Activated CD4-positive, alpha-beta T cell treated with anti-CD3 and anti-CD28 coated beads for 24 hours (primary cell): Measurements from ENCODE around the gene MXRA7.

Source experiments
- DNase-seq, 2 donors: peaks; one replicate each; pipeline ENCODE4 v3.0.0-alpha.2; 2020; ENCODE audit warnings: low read depth in 2 of 2

Gene MXRA7

DNA sequence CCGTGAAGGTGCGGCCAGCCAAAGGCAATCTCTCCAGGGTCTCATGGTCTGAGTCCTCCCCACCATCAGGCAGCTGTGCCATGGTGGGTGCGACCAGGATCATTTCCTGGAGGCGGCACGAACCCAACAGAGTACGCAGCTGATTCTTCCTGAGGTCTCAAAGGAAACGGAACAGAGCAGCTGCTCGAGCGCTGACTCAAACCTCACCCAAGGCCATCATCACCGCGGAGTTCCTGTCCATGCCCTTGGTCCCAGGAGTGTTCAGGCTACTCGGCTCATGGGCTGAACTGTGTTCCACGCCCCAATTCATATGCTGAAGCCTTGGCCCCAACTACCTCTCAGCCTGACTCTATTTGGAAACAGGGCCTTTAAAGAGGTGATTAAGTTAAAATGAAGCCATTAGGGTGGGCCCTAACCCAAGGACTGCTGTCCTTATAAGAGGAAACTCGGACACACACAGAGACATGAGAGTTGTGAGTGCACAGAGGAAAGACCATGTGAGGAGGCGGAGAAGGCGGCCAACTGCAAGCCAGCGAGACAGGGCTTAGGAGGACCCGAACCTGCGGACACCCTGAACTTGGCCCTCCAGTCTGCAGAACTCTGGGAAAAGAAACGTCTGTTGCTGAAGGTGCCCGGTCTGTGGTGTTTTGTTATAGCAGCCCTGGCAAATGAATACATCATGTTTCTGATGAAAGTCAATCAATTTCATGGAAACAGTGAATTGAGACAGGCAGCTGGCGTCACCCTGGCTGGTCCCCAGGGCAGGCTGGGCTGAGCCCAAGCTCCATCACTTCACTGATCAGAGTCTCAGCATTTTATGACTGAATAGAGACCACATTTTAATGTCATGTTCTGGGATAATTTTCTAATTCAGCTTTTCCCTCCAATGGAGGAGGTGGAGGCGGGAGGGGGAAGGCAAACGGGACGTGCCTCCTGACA, 13.7 kb downstream of the MXRA7 start:
- no peak for DNase-seq

DNA sequence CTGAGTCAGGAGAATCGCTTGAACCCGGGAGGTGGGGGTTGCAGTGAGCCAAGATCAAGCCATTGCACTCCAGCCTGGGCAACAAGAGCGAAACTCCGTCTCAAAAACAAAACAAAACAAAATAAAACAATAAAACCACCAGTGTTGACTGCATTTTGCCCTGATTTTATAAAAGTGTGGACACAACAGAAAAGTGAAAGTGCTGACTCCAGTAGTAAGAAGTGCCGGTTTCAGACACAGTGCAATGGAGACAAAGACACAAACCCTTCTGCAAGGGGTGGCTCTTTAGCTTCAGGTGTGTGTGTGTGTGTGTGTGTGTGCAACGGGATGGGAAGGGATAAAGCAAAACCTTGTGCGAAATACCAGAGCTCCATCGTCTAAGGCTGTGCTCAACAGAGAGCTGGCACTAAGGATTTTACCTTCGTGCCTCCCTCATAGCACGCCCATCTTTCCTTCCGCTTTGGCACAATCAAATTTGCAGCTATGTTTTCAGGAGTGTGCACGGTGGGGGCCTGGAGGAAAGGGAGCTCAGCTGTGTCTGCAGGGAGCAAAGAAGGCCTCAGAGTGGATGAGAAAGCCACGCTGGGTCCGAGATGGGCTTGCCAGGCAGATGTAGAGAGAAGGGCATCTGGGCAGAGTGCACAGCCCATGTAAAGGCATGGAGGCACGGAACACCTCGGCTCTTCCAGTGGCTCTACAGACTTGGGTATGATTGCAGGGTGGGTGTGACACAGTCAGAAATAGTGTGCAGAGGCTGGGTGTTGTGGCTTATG, 15.5 kb downstream of the MXRA7 start:
- DNase-seq: no peak

DNA sequence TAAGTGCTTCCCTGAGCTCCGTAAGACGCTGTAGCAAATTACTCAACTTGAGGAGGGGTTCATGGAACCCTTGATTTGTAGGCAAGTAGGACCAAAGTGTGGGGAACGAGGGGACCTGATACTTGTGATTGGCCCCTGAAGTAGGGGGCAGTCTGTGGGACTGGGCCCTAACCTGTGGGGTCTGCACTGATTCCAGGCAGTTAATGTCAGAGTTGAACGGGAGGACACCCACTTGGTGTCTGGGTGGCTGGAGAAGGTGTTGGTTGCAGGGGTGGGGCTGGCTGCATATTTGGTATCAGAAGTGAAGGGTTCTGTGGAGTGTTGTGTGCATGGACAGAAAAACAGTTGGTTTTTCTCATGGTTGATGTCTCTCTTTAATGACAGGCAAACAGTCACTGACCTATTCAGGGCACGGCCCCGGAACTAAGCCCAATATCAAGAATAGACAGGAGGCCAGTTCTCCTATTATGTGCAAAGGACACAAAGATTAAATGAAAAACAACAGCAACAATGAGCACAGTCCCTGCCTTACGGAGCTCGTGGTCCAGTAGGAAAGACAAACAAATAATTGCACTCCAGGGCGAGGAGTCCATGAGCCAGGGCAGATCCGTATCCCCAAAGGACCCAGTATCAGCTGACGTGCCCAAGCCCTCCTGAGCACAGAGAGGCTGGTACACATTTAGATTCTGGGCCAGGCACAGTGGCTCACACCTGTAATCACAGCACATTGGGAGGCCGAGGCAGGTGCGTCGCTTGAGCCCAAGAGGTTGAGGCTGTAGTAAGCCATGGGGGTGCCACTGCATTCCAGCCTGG, 19.2 kb downstream of the MXRA7 start:
- no peak for DNase-seq

DNA sequence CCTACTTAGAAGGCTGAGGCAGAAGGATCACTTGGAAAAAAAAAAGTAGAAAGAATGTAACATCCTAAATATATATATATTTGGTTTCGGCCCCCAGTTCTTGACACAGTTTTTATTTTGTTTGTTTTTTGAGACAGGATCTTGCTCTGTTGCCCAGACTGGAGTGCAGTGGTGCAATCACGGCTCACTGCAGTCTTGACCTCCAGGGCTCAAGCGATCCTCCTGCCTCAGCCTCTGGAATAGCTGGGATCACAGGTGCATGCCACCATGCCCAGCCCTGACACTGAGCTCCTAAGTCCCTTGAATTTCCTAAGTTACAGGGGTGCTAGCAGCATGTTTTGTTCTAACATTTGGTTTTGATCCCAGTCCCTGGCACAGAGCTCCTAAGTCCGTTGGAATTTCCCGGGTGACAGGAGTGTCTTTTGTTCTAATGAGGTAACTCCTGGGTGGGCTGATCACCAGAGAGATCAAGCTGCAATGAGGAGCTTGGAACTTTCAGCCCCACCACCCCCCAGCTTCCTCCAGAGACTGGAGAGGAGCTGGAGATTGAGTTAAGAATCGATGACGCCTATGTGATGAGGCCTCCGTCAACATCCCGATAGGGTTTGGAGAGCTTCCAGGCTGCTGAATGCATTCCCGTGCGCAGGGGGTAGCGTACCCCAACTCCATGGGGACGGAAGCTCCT, 20.0 kb downstream of the MXRA7 start:
- DNase-seq: no peak

DNA sequence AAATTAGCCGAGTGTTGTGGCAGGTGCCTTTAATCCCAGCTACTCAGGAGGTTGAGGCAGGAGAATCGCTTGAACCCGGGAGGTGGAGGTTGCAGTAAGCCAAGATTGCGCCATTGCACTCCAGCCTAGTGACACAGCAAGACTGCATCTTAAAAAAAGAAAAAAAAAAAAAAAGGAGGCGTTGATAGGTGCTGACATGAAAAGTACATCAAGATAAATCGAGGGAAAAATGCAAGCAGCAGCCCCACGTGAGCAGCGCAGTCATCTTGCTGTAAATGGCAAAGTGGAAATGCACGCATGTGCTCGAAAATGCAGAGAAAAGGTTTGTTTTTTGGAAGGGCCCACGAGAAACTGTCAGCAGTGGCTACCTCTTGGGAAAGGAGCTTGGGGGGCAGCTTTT, 20.9 kb downstream of the MXRA7 start:
- DNase-seq: no peak

DNA sequence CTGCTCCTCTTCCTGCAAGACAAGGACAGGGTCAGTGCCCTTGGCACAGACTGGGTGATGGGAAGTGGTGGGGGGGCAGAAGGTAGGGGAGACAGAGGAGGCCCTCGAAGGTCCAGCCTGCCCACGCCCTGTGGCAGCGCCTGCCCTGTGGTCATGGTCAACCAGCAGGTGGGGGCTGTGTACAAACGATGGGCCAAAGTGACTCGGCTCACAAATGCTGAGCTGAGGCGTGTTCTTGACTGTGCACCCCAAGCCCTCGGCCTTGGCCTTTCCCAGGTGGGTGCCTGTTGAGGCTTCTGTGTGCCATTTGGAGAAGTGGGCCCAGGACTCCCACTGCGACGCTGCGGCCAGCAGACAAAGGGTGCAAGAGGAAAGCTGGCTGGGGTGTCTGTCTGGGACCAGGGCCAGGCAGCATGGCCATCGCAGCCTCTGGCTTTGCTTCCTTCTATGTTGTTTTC, 22.6 kb downstream of the MXRA7 start:
- no peak for DNase-seq

DNA sequence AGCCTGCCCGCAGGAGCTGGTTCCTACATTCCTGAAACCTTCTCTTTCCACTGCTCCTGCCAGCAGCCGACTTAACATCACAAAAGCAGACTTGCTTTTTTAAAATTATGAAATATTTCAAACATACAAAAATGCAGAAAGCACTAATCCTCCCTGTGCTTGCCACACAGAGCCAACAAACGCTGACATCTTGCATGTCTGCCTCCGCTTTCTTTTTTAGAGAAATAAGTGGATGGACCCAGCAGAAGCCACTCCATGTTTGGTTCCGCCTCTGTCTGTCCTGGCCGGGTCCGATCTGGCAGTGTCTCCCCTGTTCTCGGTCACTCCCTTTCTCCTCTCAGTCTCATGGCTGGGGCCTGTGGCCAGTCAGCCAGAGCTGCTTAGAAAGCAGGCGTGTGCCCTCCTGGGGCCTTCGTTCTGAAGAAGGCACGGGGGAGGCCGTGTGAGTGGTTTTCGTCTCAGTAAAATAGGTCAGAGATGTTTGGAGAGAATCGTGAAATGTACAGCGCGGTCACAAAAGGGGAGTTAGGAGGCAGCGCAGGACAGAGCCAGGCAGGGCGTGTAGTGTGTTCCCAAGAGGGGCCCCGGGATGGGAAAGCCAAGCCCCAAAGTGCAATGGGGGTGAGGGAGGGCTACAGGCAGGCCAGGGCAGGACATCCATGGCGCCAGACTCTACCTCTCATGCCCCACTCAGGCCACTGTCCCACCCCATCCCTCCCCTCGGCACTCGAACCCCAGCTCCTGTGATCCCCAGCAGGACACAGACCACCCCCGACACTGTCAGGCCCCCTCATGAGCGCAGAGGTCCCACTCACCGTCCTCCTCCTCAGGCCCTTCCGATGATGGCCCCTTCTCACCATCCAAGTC, 23.2 kb downstream of the MXRA7 start:
- DNase-seq: no peak

DNA sequence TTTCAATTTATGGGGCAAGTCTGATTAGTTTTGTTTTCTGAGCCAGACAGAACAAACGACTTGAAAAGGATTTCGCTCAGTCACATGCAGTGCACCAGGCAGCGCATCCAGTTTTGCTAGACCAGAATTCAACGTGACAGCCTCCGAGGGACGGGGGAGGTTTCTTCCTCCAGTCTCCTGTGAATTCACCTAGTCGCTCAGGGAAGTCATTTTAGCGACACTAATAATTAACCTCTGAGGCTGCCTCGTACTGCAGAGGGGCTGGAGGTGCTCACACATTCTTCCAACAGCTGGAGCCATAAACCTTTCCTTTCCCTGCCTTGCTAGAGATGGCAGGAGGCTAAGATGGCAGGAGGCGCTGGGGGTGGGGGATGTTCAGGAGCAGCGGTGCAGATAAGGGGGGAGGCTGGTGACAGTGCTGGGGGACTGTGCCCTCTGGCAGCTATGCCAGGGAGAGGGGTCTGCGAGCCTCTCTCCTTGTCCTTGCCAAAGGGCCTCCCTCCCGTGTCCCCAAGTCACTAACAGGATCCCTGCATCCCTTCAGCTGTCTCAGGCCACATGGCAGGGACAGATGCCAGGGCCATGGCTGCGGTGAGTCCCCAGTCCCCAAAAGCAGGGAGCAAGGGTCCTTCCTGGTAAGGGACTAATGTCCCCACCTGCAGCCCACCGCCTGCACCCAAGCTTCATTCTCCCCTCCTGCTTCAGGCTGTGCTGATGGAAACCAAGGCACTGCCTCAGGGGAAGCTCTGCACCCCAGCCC, 24.0 kb downstream of the MXRA7 start:
- no peak for DNase-seq

DNA sequence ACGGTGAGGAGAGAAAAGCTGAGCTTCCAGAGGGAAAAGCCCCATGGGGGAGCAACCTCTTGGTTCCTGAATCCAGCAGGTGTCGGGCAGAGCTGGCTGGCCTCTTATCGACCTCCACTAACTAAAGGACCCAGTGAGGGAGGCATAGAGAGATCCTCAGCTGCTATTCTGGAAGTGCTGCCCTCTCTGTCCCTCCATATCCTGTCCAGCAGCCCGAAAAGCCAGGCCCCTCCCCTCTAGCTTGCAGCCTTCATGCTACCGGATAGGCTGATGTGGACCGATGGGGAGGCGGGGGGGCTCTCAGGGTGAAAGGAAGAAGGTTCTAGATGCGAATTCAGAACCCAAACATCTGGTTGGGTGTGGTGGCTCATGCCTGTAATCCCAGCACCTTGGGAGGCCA, 24.9 kb downstream of the MXRA7 start:
- no peak for DNase-seq

DNA sequence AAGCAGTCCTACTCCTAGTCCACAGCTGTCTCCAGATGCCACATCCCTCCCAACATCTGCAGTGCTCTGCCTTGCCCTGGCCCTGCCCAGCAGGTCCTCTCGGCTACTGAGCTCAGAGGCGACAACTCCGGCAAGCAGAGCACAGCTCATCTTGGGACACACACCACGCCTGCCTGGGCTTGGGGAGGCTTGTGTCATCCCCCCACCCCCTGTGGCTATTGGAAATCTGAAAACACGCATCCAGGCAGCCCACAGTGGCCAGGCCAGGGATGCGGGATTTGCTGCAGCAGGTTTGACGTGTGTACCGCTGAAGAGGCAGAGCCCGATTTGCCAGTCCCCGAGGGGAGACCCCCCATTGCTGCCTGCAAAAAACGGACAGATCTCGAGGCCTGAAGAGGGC, 25.4 kb downstream of the MXRA7 start:
- DNase-seq: no peak

DNA sequence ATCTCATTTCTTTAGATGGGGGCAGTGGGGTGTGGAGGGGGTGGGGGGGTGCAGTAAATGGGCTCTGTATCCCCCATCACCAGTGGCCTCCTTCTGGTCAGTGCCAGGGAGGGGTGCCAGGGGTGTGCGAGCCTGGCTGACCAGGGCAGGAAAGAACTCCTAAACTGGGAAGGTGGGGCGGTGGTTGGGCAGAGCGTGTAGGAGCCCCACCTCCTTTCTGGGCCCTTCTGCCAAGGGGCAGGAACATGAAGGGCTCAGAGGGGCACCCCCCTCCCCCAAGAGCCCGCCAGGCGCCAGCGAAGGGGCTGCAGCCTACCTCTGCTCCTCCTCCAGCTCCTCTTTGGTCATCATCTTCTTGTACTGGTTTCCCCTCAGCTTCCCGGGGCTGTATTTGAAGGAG, 26.0 kb downstream of the MXRA7 start:
- no peak for DNase-seq

DNA sequence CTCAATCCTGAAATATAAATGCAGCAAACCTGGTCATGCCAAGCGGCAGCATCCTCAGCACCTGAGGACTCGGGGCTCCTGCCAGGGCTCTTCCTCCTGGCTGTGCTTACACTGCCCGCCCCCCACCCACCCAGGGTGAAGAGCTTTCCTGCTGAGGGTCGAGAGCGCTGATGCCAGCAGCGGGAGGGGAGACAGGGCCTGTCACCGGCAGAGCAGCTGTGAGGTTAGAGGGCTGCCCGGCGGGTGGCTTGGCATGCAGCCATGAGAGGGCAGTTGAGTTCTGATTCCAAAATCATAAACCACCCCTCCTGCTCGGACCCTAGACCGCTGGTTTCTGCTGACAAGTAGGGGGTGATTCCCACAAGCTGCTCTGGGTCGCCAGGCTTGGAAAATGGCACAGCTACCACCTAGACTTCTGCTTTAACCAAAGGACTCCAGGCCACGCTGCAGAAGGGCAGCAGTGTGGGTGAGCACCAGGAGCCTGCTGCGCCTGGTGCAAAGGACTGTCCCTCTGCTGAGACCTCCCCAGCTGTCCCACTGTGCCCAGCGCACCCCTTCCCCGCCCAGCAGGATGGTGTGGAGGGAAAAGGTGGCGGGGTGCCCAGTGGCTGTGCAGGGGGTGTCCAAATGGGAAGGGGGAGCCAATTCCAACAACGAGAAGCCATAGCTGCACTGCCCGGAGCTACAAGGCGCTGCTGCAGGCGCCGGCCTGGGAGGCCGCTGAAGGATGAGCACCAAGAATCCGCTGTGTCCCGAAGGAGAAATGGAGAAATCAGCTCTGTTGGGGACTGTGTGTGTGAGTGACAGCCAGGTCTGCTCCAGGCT, 26.6 kb downstream of the MXRA7 start:
- no peak for DNase-seq

DNA sequence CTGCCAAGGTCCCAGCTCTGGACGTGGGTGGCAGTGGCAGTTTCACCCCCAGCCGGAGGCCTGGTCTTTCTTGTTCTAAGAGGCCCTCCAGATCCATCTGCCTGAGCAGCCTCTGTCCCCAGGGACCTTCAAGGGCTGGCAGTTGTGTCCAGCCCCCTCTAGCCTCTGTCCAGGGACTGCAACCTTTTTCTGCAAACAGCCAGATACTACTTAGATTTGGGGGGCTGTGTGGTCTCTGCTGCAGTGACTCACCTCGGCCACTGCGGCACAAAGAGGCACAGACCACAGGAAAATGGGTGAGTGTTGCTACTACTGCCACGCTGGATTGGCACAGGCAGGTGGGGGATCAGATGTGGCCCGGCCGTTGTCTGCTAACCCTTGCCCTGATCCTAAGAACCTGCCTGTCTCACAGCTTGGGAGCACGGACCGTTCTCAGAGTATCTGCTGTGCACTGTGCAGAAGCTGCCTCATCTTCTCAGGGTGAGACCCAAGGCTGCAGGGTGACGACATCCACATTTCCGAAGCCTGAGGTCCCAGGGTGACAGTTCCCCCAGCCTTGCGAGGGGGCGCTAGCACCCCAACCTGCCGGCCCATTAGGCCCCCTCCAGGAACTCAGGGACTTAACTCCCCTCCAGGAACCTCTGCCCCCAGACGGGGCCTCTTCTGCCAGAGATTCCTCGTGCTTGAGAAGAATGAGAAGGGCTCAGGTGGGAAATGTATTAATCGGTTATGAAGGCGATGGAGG, 27.6 kb downstream of the MXRA7 start:
- DNase-seq: no peak

DNA sequence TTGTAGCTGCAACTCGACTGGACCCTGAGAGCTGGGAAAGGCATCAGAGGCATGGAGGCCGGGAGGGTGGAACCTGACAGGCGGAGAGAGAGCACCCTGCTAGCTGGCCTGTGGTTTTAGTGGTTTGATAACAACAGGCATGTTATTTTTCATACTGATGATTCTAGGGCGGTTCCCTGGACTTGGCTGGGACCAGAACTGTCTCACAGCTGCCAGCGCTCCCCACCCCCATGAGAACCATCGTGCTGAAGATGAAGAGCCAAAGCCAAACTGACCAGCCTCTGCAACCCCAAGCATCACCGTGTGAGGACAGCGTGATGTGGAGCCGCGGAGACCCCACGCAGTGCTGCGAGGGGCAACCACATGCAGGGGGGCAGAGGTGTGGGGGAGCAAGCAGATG, 28.5 kb downstream of the MXRA7 start:
- DNase-seq: no peak

DNA sequence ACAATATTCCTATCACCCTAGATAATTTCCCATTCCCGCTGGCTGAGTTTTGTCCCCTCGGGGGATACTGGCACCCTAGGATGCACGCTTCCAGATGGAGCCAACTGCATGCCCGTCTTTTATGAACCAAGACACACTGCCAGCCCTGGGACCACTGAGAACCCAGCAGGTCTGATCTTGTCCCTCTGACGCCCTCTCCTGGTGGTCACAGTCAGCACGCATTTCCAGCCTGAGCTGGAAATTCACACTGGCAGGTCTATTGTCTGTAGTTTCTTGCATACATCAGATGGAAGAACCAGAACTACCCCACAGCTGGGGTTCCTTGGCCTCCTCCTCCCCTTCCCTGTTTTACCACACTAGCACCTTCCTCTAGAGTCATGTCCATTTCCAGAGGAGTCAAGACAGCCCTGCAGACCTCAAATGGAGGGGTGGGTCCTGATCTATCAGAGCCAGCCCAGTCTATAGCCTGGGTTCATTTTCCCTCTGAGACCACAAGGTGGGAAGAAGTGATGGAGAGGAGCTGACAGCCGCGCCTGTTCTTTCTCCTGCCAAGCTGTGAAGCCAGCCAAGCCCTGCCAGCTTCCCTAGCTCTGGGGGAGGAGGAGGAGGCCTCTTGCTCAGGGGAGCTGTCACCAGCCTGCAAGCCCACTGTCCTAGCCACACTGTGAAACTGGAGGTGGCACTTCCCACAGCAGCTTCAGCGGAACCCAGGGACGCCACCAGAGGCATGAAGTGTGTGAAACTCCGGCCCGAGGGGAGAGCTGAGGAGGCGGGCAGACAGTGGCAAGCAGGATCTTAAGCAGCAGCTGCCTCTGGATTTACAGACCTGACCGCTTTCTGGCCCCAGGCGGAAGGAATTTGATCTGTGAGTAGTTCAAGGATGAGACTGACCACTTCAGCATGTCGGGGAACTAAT, 29.3 kb downstream of the MXRA7 start:
- DNase-seq: peak; percentile 51

DNA sequence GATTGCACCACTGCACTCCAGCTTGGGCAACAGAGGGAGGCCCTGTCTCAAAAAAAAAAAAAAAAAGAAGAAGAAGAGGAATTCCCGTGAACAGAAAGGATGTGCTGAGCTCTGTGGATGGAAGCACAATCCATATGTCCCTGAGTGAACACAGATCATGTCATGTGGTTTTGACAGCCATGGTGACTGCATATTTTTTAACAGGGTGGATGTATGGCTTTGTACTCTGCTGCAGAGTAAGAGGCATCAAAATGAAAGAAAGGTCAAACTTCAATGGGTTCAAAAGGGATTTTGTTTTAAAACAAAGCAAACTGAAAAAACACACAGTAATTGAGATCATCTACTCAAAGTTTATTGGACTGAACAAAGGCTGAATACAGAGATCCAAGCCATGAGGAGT, 31.5 kb downstream of the MXRA7 start:
- DNase-seq: no peak

DNA sequence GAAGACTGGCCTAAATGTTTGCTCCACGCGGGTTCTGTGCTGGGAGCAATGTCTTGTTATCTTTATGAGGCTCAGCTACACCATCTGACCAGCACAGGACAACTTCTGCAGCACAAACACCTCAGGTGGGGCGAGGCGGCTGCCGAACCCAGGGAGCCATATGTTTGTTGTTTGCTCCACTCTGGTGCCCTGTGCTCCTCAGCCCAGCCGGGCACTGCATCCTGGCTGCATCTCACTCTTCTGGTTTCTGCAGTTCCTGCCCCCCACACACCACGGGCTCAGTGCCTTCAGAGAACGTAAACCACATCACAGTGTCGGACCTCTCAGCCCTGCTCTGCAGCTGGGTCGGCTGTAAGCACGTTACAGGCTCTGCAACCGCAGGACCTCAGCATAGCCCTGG, 32.4 kb downstream of the MXRA7 start:
- DNase-seq: no peak
